Measurements from ENCODE around the gene TFDP1. TPM values are rescaled to one million over a fixed set of nuclear protein-coding genes. Genes with fewer than 3 reads are reported as not detected.
A peak's percentile ranks its signal among the peaks of the same experiment; 100 is the strongest.

The TFDP1 gene
- total RNA-seq, 1 donor from 2014 or later: 15.8 TPM

- Histone ChIP-seq H3K4me3 (no peak overlapping the region), H3K27ac (no peak overlapping the region), H3K36me3 (peaks cover 39% of the 10 kb centered on the region in 2 donors), H3K4me1 (no peaks in the 10 kb centered on the region), H3K9me3 (no peaks in the 10 kb centered on the region), H3K27me3 (no peaks in the 10 kb centered on the region)
- no peak for TF ChIP-seq CTCF (IDR thresholded peaks at IDR 0.05)
- intact Hi-C loops (cut with DNase I): no loop called here
- no peak for DNase-seq (ENCODE audit: low spot score in 2 of 2)
Measured at GRCh38 chr13:113635709-113636108, 51.2 kb downstream of the TFDP1 start.

GRCh38 chr13:113636266-113636963, 51.9 kb downstream of the TFDP1 start:
- intact Hi-C loops (cut with DNase I): no loop called here
- Histone ChIP-seq H3K27ac (no peak overlapping the region), H3K9me3 (no peaks in the 10 kb centered on the region), H3K4me1 (no peaks in the 10 kb centered on the region), H3K27me3 (no peaks in the 10 kb centered on the region), H3K36me3 (peaks cover 37 to 41% of the 10 kb centered on the region in 2 donors), H3K4me3 (no peak overlapping the region)
- no peak for DNase-seq (ENCODE audit: low spot score in 2 of 2)
- TF ChIP-seq CTCF (IDR thresholded peaks at IDR 0.05): no peak

GRCh38 chr13:113637262-113638160, 53.0 kb downstream of the TFDP1 start:
- Histone ChIP-seq H3K36me3 (peaks cover 37 to 45% of the 10 kb centered on the region in 2 donors), H3K4me1 (no peaks in the 10 kb centered on the region), H3K9me3 (no peaks in the 10 kb centered on the region), H3K27ac (no peak overlapping the region), H3K27me3 (no peaks in the 10 kb centered on the region), H3K4me3 (no peak overlapping the region)
- intact Hi-C loops (cut with DNase I): no loop called here
- peak in 1 of 2 donors; percentile 48 for DNase-seq (ENCODE audit: low spot score in 2 of 2)
- no peak for TF ChIP-seq CTCF (IDR thresholded peaks at IDR 0.05)

- Histone ChIP-seq H3K4me1 (no peaks in the 10 kb centered on the region), H3K27ac (no peak overlapping the region), H3K9me3 (no peaks in the 10 kb centered on the region), H3K4me3 (no peak overlapping the region), H3K27me3 (no peaks in the 10 kb centered on the region), H3K36me3 (peaks cover 34 to 45% of the 10 kb centered on the region in 2 donors)
- TF ChIP-seq CTCF (IDR thresholded peaks at IDR 0.05): no peak
- intact Hi-C loops (cut with DNase I): no loop called here
- peak in 1 of 2 donors; percentile 12 for DNase-seq (ENCODE audit: low spot score in 2 of 2)
Measured at GRCh38 chr13:113638173-113638746, 53.7 kb downstream of the TFDP1 start.

- Histone ChIP-seq H3K27ac (no peak overlapping the region), H3K4me3 (no peak overlapping the region), H3K36me3 (peaks cover 34 to 41% of the 10 kb centered on the region in 2 donors), H3K4me1 (no peaks in the 10 kb centered on the region), H3K27me3 (no peaks in the 10 kb centered on the region), H3K9me3 (no peaks in the 10 kb centered on the region)
- no peak for TF ChIP-seq CTCF (IDR thresholded peaks at IDR 0.05)
- intact Hi-C loops (cut with DNase I): no loop called here
- DNase-seq (ENCODE audit: low spot score in 2 of 2): peak in 1 of 2 donors; percentile 33
Measured at GRCh38 chr13:113638806-113639205, 54.3 kb downstream of the TFDP1 start.
